ENCODE results near the gene ZNF688. TPM values are rescaled to one million over a fixed set of nuclear protein-coding genes. Genes with fewer than 3 reads are reported as not detected.

ZNF688 gene
- total RNA-seq, 4 donors from 2014 or later, result 9.9 to 33.0 (median 20.0) TPM

- H3K36me3 ChIP-seq, result peaks cover 18% of the 10 kb centered on the region
- H3K9me3 ChIP-seq, result no peaks in the 10 kb centered on the region
- H3K27me3 ChIP-seq, result no peaks in the 10 kb centered on the region
- H3K4me3 ChIP-seq, result peak within 1 kb of the TSS; percentile 98
- under 1% methylated on average over 30 of the region's 63 CpGs for WGBS
- H3K4me1 ChIP-seq, result peaks cover 22% of the 10 kb centered on the region
- H3K27ac ChIP-seq, result peak within 1 kb of the TSS; percentile 96
- TF ChIP-seq POLR2A (IDR thresholded peaks at IDR 0.05), result peak in 1 of 2 donors; percentile 59
- TF ChIP-seq CTCF (IDR thresholded peaks at IDR 0.05), result no peak
- no peak for TF ChIP-seq EP300 (IDR thresholded peaks at IDR 0.05)
- peak in 2 of 3 donors; percentile 11 to 72 for TF ChIP-seq POLR2AphosphoS5 (IDR thresholded peaks at IDR 0.05)
- peak; percentile 97 to 98 for DNase-seq (ENCODE audit: low spot score in 2 of 2)
These were observed 38.7 kb upstream of the ZNF688 start, which contains the start of gene ZNF689 for GRCh38 chr16:30609926-30610839. ZNF689 (minus strand) TSS chr16:30610389; CDS start chr16:30610041, 348 bp downstream.

- Histone ChIP-seq H3K27ac (peak overlapping the region; percentile 96), H3K27me3 (no peaks in the 10 kb centered on the region), H3K4me3 (peak overlapping the region; percentile 98), H3K9me3 (no peaks in the 10 kb centered on the region), H3K4me1 (peaks cover 21% of the 10 kb centered on the region), H3K36me3 (peaks cover 28% of the 10 kb centered on the region)
- TF ChIP-seq POLR2A (IDR thresholded peaks at IDR 0.05), result no peak
- TF ChIP-seq CTCF (IDR thresholded peaks at IDR 0.05), result no peak
- TF ChIP-seq POLR2AphosphoS5 (IDR thresholded peaks at IDR 0.05), result no peak
- no peak for TF ChIP-seq EP300 (IDR thresholded peaks at IDR 0.05)
- WGBS, result 31% methylated on average over 18 of the region's 40 CpGs
- DNase-seq (ENCODE audit: low spot score in 2 of 2), result peak in 1 of 2 donors; percentile 80
These were observed 37.8 kb upstream of the ZNF688 start for GRCh38 chr16:30609002-30609925.

GRCh38 chr16:30606004-30606403 is 34.5 kb upstream of the ZNF688 start:
- no peaks in the 10 kb centered on the region for H3K9me3 ChIP-seq
- H3K36me3 ChIP-seq, result peaks cover 44% of the 10 kb centered on the region
- DNase-seq (ENCODE audit: low spot score in 2 of 2), result no peak
- TF ChIP-seq POLR2A (IDR thresholded peaks at IDR 0.05) (no peak), EP300 (IDR thresholded peaks at IDR 0.05) (no peak), CTCF (IDR thresholded peaks at IDR 0.05) (no peak)
- H3K27ac ChIP-seq, result no peak overlapping the region
- peaks cover 30% of the 10 kb centered on the region for H3K4me1 ChIP-seq
- 99% methylated on average over 3 of the region's 3 CpGs for WGBS
- no peaks in the 10 kb centered on the region for H3K27me3 ChIP-seq
- no peak overlapping the region for H3K4me3 ChIP-seq

- Histone ChIP-seq H3K27ac (no peak overlapping the region), H3K9me3 (no peaks in the 10 kb centered on the region), H3K4me3 (no peak overlapping the region), H3K4me1 (peaks cover 24% of the 10 kb centered on the region), H3K36me3 (peaks cover 44% of the 10 kb centered on the region), H3K27me3 (no peaks in the 10 kb centered on the region)
- WGBS, result 88% methylated on average over 15 of the region's 15 CpGs
- TF ChIP-seq POLR2AphosphoS5 (IDR thresholded peaks at IDR 0.05) (no peak), EP300 (IDR thresholded peaks at IDR 0.05) (no peak), CTCF (IDR thresholded peaks at IDR 0.05) (no peak), POLR2A (IDR thresholded peaks at IDR 0.05) (no peak)
- no peak for DNase-seq (ENCODE audit: low spot score in 2 of 2)
These were observed 33.6 kb upstream of the ZNF688 start for GRCh38 chr16:30605158-30605557.

All from suprapubic skin (tissue), 4 donors.